T47D (cell line): Measurements from ENCODE around the gene ACTR3.

ENCODE experiments used
- DNase-seq, 2 experiments: peaks; one replicate each; pipeline versions ENCODE4 v3.0.0 to v3.0.0-alpha.2; 2011 to 2012; ENCODE audit warnings: low read depth in 1 of 2, low spot score in 1 of 2
- JUND ChIP-seq: IDR thresholded peaks from 2 replicates; pipeline ENCODE4 v1.6.1; 2012; ENCODE audit warnings: low read depth
- in situ Hi-C: cut with HindIII; loops from 2 replicates; pipeline ENCODE4 v1.10.0; 2016; ENCODE audit warnings: low sequenced_read_pairs, low pct_unique_long_range_greater_than_20kb

ACTR3 gene

GRCh38 chr2:113980946-113981345, 91.1 kb downstream of the ACTR3 start:
- in situ Hi-C loops: no loop called here
- DNase-seq: no peak
- TF ChIP-seq JUND: no peak

- DNase-seq: no peak
These were observed 91.7 kb downstream of the ACTR3 start for GRCh38 chr2:113981404-113982134.

GRCh38 chr2:113985554-113986397, 95.9 kb downstream of the ACTR3 start:
- in situ Hi-C loops: no loop called here
- no peak for DNase-seq
- no peak for TF ChIP-seq JUND

More at GRCh38 chr2:113981404-113982134, 91.7 kb downstream of the ACTR3 start:
- in situ Hi-C loops: no loop called here
- TF ChIP-seq JUND: no peak

GRCh38 chr2:113986762-113987290, 96.9 kb downstream of the ACTR3 start:
- in situ Hi-C loops: no loop called here
- no peak for TF ChIP-seq JUND
- no peak for DNase-seq

GRCh38 chr2:113992090-113992489, 102.2 kb downstream of the ACTR3 start:
- in situ Hi-C loops: no loop called here
- DNase-seq: peak in 1 of 2 experiments; percentile 3
- no peak for TF ChIP-seq JUND

- TF ChIP-seq JUND: no peak
- in situ Hi-C loops: no loop called here
- DNase-seq: no peak
These were observed 107.0 kb downstream of the ACTR3 start for GRCh38 chr2:113996671-113997594.

- in situ Hi-C loops: no loop called here
- no peak for DNase-seq
- TF ChIP-seq JUND: no peak
These were observed 111.3 kb downstream of the ACTR3 start for GRCh38 chr2:114001152-114001551.

GRCh38 chr2:114001937-114002336, 112.0 kb downstream of the ACTR3 start:
- no peak for DNase-seq
- in situ Hi-C loops: no loop called here
- no peak for TF ChIP-seq JUND

- no peak for DNase-seq
- TF ChIP-seq JUND: no peak
- in situ Hi-C loops: no loop called here
These were observed 115.4 kb downstream of the ACTR3 start for GRCh38 chr2:114005110-114005783.

GRCh38 chr2:114006460-114006859, 116.6 kb downstream of the ACTR3 start:
- in situ Hi-C loops: no loop called here
- no peak for DNase-seq
- TF ChIP-seq JUND: no peak

- TF ChIP-seq JUND: no peak
- in situ Hi-C loops: no loop called here
- DNase-seq: no peak
These were observed 117.5 kb downstream of the ACTR3 start for GRCh38 chr2:114007436-114007835.

- no peak for TF ChIP-seq JUND
- in situ Hi-C loops: no loop called here
- no peak for DNase-seq
These were observed 118.8 kb downstream of the ACTR3 start for GRCh38 chr2:114008720-114009119.
